ENCODE data around the gene DEFB132.

The DEFB132 gene

DNA sequence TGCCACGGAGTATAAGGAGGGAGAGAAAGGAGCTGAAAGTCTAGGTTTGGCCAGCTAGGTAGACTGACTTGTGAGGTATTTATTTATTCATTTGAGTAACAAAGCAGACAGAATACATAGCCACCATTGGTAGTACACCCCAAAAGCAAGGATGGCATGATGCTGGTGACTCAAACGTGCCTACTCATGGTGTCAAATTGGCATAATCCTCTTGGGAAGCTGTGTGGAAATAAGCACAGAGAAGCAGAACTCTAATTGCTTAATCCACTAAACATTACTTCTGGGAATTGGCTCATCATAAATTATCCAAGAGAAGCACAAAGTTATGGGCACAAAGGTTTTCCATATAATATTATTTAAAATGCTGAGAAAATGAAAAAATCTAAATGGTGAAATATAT lies 2.5 kb downstream of the DEFB132 start:
- no peaks in the 10 kb centered on the region for H3K36me3 ChIP-seq (ENCODE audit: control insufficient read depth, insufficient read depth, low read length)

GRCh38 chr20:263701-264100 lies 6.2 kb downstream of the DEFB132 start:
- Histone ChIP-seq H3K4me2 (ENCODE audit: low read length) (no peak overlapping the region), H3K79me2 (no peaks in the 10 kb centered on the region), H3K27me3 (ENCODE audit: control insufficient read depth, insufficient read depth, low read length) (no peaks in the 10 kb centered on the region), H3K4me1 (peaks cover 10% of the 10 kb centered on the region), H3K4me3 (ENCODE audit: low read depth, low read length) (no peak overlapping the region), H3K27ac (no peak overlapping the region), H2AFZ (no peak overlapping the region), H3K9me3 (ENCODE audit: control insufficient read depth, low read length) (no peaks in the 10 kb centered on the region), H3K36me3 (ENCODE audit: control insufficient read depth, insufficient read depth, low read length) (no peaks in the 10 kb centered on the region), H3K9ac (no peak overlapping the region)
- TF ChIP-seq CTCF (IDR thresholded peaks at IDR 0.05), result no peak

More for the DNA sequence above, 2.5 kb downstream of the DEFB132 start:
- no peak overlapping the region for H3K4me2 ChIP-seq (ENCODE audit: low read length)
- H3K79me2 ChIP-seq, result no peaks in the 10 kb centered on the region
- no peaks in the 10 kb centered on the region for H3K9me3 ChIP-seq (ENCODE audit: control insufficient read depth, low read length)
- H3K27me3 ChIP-seq (ENCODE audit: control insufficient read depth, insufficient read depth, low read length), result no peaks in the 10 kb centered on the region
- H2AFZ ChIP-seq, result no peak overlapping the region
- peaks cover 20% of the 10 kb centered on the region for H3K4me1 ChIP-seq
- H3K9ac ChIP-seq, result no peak overlapping the region
- H3K27ac ChIP-seq, result no peak overlapping the region
- TF ChIP-seq CTCF (IDR thresholded peaks at IDR 0.05), result no peak
- no peak overlapping the region for H3K4me3 ChIP-seq (ENCODE audit: low read depth, low read length)

GRCh38 chr20:266596-267562 lies 9.4 kb downstream of the DEFB132 start:
- no peak overlapping the region for H3K9ac ChIP-seq
- no peaks in the 10 kb centered on the region for H3K36me3 ChIP-seq (ENCODE audit: control insufficient read depth, insufficient read depth, low read length)
- peak overlapping the region; percentile 61 for H3K4me3 ChIP-seq (ENCODE audit: low read depth, low read length)
- H3K9me3 ChIP-seq (ENCODE audit: control insufficient read depth, low read length), result no peaks in the 10 kb centered on the region
- no peak overlapping the region for H3K27ac ChIP-seq
- TF ChIP-seq CTCF (IDR thresholded peaks at IDR 0.05), result peak; percentile 98
- peaks cover 4% of the 10 kb centered on the region for H3K4me1 ChIP-seq
- H2AFZ ChIP-seq, result peak overlapping the region; percentile 96
- H3K4me2 ChIP-seq (ENCODE audit: low read length), result peak overlapping the region; percentile 92
- H3K79me2 ChIP-seq, result no peaks in the 10 kb centered on the region
- no peaks in the 10 kb centered on the region for H3K27me3 ChIP-seq (ENCODE audit: control insufficient read depth, insufficient read depth, low read length)

DNA sequence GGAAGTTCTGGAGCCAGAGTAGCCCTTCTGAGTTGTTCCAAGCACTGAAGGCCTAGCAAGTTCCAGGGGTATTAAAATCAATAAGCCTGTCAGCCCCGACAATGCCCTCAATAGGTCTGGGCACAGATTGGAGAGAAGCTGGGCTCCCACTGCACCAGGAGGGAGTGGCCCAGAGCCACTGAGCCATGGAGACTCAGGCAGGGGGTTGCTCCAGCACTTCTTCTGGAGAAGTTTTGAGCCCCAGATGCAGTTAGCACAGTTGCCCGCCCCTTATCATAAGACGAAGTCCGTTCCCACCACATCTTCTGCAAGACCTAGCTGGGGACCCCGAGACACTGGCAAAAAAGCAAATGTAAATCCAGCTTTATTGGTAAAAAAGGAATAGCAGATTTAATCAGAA lies 13.0 kb downstream of the DEFB132 start:
- no peak for TF ChIP-seq CTCF (IDR thresholded peaks at IDR 0.05)
- Histone ChIP-seq H2AFZ (no peak overlapping the region), H3K4me1 (peaks cover 4% of the 10 kb centered on the region), H3K79me2 (no peaks in the 10 kb centered on the region), H3K27me3 (ENCODE audit: control insufficient read depth, insufficient read depth, low read length) (no peaks in the 10 kb centered on the region), H3K4me3 (ENCODE audit: low read depth, low read length) (no peak overlapping the region), H3K27ac (no peak overlapping the region), H3K9ac (no peak overlapping the region), H3K36me3 (ENCODE audit: control insufficient read depth, insufficient read depth, low read length) (no peaks in the 10 kb centered on the region), H3K4me2 (ENCODE audit: low read length) (no peak overlapping the region), H3K9me3 (ENCODE audit: control insufficient read depth, low read length) (no peaks in the 10 kb centered on the region)

Measured in parathyroid adenoma (tissue), 2 donors.